Astrocyte of the hippocampus (primary cell): Measurements from ENCODE around the gene DMRTC1B.
"Not testable (repeated sequence)": the region's sequence is repeated elsewhere in the genome, so short reads cannot be mapped to it uniquely, and the experiment has no call there.

Source experiments
- DNase-seq: peaks from one replicate; pipeline ENCODE4 v3.0.0; 2011; ENCODE audit warnings: low read depth, low spot score

The DMRTC1B gene

GRCh38 chrX:72776653-72777466 lies at the start of gene DMRTC1B:
Gene DMRTC1B (plus strand): TSS chrX:72776890. CDS start chrX:72845136, 68,246 bp downstream.
- DNase-seq, result not testable (repeated sequence)

DNA sequence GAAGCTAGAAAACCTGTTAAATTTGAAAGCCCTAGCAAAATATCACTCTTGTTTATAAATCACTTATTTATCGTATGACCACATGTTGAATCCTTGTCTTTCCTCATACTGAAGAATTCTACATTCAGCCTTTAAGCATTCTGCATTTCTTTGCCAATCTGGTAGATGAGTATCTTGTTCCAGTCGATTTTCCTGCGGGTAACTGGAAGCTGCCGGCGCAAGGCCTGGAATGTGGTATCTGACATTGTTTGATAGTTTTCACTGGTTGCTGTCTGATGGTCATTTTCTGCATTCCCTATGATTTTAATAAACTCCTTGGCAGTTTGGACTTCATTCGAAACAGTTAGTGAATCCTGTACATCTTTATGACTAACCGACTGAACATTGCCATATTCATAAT lies 48.8 kb upstream of the DMRTC1B start:
- no peak for DNase-seq

- DNase-seq, result not testable (repeated sequence)
Observed at GRCh38 chrX:72733636-72734035, 43.1 kb upstream of the DMRTC1B start.

- DNase-seq, result peak; percentile 6
Observed at GRCh38 chrX:72735561-72735960, 41.1 kb upstream of the DMRTC1B start.

DNA sequence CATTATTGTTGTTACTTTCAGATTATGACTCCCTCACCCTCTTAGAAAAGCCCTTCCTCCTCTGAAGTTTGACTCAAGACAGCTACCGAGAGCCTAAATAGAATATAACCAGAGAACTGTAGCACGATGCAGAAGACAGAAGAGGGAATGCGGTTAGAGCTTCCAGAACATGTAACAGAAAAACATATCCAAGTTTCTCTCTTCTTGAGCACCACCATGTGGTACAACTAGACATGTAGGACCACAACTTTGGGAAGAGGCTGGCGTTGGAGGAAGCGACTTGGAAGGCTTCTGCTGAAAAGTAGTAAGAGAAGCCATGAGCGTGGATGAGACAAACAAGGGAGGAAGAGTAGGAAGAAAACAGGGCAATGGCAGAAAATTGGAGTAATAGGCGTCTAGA lies 31.1 kb upstream of the DMRTC1B start:
- DNase-seq, result not testable (repeated sequence)

DNA sequence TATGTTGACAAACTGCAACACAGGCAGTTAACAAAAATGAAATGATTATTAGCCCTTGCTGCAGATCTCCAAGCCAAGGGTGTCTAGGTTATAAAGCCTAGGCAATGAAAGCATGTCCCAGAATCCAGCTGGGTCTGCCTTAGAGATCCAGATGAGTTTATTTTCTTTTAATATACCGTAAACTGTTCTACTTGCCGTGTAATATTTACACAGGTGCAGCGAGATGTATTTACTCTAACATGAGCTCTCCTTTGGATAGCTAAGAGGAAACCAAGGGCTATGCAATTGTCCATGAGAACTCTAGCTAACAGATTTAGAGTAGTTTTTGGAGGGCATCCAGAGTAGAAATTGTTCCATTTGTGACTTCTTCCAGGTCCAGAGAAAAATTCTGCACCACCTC lies 28.1 kb upstream of the DMRTC1B start:
- not testable (repeated sequence) for DNase-seq

- DNase-seq, result not testable (repeated sequence)
Observed at GRCh38 chrX:72760454-72760853, 16.2 kb upstream of the DMRTC1B start.

DNA sequence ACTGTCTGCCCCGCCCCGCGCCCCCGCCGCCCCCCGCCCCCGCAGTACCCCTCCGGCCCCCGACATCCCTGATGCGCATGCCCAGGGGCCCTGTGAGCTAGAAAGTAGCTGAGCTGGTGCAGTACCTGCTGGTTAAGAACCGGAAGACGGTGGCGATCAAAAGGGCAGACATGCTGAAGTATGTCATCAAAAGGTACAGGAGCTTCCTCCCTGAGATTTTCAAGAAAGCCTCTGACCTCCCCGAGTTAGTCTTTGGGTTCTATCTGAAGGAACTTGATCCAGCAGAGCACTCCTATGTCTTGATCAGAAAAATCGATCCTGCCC lies 739 bp downstream of the DMRTC1B start:
- DNase-seq, result not testable (repeated sequence)

DNA sequence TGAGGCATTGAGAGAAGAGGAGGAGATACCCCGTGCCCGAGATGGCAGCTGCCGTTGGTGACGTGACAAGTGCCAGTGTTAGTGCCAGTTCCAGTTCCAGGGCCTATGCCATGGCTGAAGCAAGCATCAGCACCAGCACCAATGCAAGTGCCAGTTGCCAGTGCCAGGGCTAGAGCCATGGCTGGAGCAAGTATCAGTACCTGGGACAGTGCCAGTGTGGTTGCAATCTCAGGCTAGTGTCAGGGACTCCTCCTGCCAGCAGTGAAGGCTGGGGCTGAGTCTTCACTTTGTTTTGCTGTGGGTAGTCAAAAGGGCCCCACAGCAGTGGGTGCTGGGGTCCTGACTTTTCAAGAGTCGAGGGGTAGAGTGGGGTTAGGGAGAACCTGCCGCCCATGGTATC lies 1.5 kb downstream of the DMRTC1B start:
- not testable (repeated sequence) for DNase-seq

DNA sequence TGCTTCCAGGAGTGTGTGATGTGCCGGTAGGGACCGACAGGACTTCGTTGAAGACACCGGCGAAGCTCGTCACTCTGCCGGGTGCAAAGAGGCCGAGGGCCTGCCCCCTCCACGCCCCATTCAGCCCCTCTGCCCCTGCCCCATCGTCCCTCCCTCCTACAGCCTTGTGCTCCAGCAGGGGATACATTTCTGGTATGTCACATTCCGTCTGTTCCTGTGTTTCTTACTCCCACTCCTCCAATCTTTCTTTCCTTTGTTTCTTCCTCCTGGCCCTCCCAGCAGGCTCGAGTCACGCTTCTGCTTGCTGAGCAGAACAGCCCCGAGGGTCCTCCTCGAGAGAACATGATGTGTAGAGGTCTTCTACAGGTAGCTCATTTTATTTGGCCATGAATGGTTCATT lies 5.9 kb downstream of the DMRTC1B start, which contains the start of gene FAM236B:
Gene FAM236B, minus strand, starts transcription at position 101 of the 400 bp plus-strand sequence. Its CDS starts 100 bp downstream, at position 1.
- DNase-seq, result not testable (repeated sequence)

DNA sequence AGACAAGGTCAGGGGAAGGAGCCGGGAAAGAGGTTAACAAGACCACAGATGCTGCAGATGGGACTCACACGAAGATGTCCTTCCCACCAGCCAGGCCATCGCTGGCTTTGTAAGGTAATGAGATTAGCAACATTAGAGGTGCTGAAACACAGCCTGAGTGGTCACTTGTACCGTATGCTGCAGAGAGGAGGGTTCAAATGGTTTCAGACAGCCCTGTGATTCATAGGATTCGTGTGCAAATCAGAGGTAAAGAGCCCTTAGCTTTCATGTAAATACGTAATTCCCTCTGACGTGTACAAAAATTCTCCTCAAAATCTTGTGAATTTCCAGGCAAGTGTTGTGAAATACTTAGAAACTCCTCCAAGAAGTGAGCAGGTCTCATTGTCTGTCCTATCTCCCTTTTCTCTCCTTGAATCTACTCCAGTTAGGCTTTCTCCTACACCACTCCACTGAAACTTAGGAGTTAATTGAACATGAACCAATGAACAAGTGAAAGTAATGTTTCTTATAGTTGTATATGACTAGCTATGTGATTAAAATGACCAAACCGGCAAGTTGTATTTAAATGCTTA lies 6.8 kb downstream of the DMRTC1B start:
- DNase-seq, result not testable (repeated sequence)

GRCh38 chrX:72783964-72784363 lies 7.3 kb downstream of the DMRTC1B start:
- DNase-seq, result not testable (repeated sequence)

DNA sequence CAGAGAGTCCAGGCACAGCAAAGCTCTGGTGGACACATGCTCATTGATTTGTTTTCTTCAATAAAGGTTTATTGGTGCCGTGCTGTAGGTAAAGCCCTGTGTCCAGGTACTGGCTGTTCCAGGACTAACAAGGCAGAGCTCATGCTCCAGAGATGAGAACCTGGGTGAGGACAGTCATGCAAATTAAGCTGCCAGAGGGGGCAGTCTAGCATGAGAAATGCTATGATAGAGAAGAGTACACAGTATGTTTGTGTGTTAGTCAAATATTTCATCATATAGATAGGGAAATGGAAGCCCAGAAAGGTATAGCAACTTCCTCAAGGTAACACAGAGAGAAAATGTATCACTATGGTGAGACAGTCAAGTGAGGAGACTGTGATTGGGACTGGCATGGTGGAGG lies 11.5 kb downstream of the DMRTC1B start:
- DNase-seq, result not testable (repeated sequence)

DNA sequence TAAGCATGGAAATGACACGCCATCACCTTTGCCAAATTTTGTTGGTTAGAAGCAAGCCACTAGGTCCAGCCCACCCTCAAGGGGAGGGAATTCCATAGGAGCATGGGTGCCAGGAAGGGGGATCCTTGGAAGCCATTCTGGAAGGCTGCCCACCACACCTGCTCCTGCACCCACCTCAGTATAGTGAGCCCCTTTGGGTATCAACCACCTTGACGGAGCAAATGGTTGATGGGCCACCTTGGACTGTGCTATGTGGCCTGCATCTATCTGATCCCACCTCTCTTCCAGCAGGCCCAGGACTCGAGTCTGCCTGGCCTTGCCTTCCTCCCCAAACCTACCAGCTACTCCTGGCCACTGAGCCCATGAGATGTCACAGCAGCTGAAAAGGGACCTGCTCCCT lies 13.7 kb downstream of the DMRTC1B start:
- not testable (repeated sequence) for DNase-seq

DNA sequence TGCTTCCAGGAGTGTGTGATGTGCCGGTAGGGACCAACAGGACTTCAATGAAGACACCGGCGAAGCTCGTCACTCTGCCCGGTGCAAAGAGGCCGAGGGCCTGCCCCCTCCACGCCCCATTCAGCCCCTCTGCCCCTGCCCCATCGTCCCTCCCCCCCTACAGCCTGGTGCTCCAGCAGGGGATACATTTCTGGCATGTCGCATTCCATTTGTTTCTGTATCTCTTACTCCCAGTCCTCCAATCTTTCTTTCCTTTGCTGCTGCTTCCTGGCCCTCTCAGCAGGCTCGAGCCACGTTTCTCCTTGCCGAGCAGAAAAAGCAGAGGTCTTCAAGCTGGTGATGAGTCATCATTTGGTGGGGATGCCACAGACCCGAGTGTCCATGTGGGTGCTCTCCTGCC lies 31.4 kb downstream of the DMRTC1B start, which contains the start of gene FAM236D:
Gene FAM236D, minus strand, starts transcription at position 101 of the 400 bp plus-strand sequence. Its CDS starts 100 bp downstream, at position 1.
- not testable (repeated sequence) for DNase-seq

DNA sequence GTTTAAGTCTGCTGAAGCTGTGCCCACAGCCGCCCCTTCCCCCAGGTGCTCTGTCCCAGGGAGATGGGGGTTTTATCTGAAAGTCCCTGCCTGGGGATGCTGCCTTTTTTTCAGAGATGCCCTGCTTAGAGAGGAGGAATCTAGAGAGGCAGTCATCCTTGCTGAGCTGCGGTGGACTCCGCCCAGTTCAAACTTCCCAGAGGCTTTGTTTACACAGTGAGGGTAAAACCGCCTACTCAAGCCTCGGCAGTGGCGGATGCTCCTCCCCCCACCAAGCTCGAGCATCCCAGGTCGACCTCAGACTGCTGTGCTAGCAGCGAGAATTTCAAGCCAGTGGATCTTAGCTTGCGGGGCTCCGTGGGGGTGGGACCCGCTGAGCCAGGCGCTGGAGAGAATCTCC lies 54.0 kb downstream of the DMRTC1B start:
- not testable (repeated sequence) for DNase-seq

GRCh38 chrX:72837532-72837931 lies 60.8 kb downstream of the DMRTC1B start:
- DNase-seq, result not testable (repeated sequence)

GRCh38 chrX:72882898-72883297 lies 106.2 kb downstream of the DMRTC1B start:
- not testable (repeated sequence) for DNase-seq

GRCh38 chrX:72889740-72890139 lies 113.0 kb downstream of the DMRTC1B start:
- not testable (repeated sequence) for DNase-seq
